ENCODE results near the gene TBC1D1.

Gene TBC1D1

DNA sequence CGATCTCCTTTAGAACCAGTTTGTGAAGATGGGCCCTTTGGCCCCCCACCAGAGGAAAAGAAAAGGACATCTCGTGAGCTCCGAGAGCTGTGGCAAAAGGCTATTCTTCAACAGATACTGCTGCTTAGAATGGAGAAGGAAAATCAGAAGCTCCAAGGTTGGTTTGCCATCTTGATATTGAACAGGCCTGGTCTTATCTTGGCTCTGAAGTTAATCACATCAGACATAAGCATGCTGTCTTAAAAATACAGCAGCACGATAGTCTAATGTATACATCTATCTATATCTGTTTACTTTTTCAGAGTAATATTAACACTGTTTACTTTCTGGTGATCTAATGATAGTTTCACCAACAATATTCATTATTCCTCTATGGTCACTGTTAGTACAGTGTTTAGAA is 199.1 kb downstream of the TBC1D1 start:
- H3K4me3 ChIP-seq (ENCODE audit: insufficient read length, low read depth), result no peak overlapping the region
- DNase-seq (ENCODE audit: low read depth, low spot score), result no peak
- peaks cover 17% of the 10 kb centered on the region for H3K36me3 ChIP-seq (ENCODE audit: insufficient read depth, insufficient read length, low read length)
- no peak overlapping the region for H3K9ac ChIP-seq (ENCODE audit: insufficient read length, low read depth)
- TF ChIP-seq ZNF274 (IDR thresholded peaks at IDR 0.05; ENCODE audit: low read depth, low read length) (no peak), YY1 (IDR thresholded peaks at IDR 0.05; ENCODE audit: insufficient read depth, insufficient read length) (no peak), SUZ12 (IDR thresholded peaks at IDR 0.05; ENCODE audit: extremely low read depth, insufficient read depth, insufficient read length) (no peak)
- H3K9me3 ChIP-seq (ENCODE audit: insufficient read depth, low read length), result no peaks in the 10 kb centered on the region
- H3K27me3 ChIP-seq (ENCODE audit: insufficient read depth, insufficient read length), result no peaks in the 10 kb centered on the region
- peaks cover 5% of the 10 kb centered on the region for H3K4me1 ChIP-seq (ENCODE audit: insufficient read depth, insufficient read length)

DNA sequence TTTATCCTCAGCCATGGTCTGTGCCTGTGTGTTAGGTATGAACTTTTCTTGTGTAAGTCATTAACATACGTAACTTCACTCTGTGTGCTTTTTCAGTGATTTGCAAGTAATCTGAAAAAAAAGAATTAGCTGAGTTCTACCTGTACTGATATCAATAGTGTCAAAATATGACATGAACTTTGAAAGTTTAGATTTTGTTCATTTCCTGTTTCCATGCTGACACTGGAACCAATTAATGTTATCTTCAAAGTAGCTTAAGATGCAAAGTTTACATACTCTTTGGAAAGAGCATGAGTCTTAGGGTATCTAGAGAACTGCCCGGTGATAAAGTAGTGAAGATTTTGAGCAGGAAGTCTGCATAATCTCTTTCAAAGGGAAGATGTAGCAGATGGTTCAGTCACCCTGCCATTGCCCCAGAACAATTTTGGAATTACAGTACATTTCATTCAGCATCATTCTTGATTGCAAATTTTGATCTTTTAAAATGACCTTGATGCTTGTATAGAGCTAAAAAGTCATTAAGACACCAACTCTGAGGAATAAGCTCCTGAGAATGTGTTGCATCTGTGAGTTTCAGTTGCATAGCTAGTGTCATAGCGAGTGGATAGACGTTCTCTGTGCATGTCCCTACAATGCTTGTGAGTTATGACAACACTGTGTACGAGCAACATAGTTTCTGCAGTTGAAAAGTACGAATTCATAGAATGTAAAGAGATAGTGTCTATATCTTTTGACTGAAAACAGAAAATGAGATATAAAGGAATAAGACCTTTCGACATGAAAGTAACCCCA is 199.8 kb downstream of the TBC1D1 start:
- no peak overlapping the region for H3K9ac ChIP-seq (ENCODE audit: insufficient read length, low read depth)

DNA sequence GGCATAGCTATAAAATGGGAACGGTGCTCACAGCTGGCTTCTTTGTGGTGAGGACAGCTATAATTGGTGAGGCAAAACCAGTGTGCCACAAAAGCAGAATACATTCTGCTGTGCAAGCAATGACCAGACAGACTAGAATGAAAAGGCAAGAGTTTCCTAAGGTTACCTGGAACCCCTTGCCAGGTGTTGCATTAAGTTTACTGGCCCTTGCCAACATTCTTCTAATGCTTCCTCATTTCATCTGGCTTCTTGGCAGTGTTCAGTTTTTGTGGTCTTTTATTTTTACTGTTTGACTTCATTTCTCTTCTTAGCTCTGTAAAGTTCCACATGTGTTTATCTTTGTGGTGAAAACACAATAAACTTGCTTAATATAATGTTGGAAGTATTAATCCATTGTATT is 200.8 kb downstream of the TBC1D1 start:
- H3K27me3 ChIP-seq (ENCODE audit: insufficient read depth, insufficient read length), result no peaks in the 10 kb centered on the region
- no peak for TF ChIP-seq SUZ12 (IDR thresholded peaks at IDR 0.05; ENCODE audit: extremely low read depth, insufficient read depth, insufficient read length)
- TF ChIP-seq ZNF274 (IDR thresholded peaks at IDR 0.05; ENCODE audit: low read depth, low read length), result no peak
- no peak for TF ChIP-seq YY1 (IDR thresholded peaks at IDR 0.05; ENCODE audit: insufficient read depth, insufficient read length)
- no peaks in the 10 kb centered on the region for H3K4me1 ChIP-seq (ENCODE audit: insufficient read depth, insufficient read length)
- no peak overlapping the region for H3K4me3 ChIP-seq (ENCODE audit: insufficient read length, low read depth)
- no peak for DNase-seq (ENCODE audit: low read depth, low spot score)
- no peak overlapping the region for H3K9ac ChIP-seq (ENCODE audit: insufficient read length, low read depth)
- H3K9me3 ChIP-seq (ENCODE audit: insufficient read depth, low read length), result no peaks in the 10 kb centered on the region
- peaks cover 19% of the 10 kb centered on the region for H3K36me3 ChIP-seq (ENCODE audit: insufficient read depth, insufficient read length, low read length)

More for the DNA sequence above, 199.8 kb downstream of the TBC1D1 start:
- peaks cover 17% of the 10 kb centered on the region for H3K36me3 ChIP-seq (ENCODE audit: insufficient read depth, insufficient read length, low read length)
- H3K9me3 ChIP-seq (ENCODE audit: insufficient read depth, low read length), result no peaks in the 10 kb centered on the region
- H3K4me3 ChIP-seq (ENCODE audit: insufficient read length, low read depth), result no peak overlapping the region
- no peak for TF ChIP-seq YY1 (IDR thresholded peaks at IDR 0.05; ENCODE audit: insufficient read depth, insufficient read length)
- no peak for TF ChIP-seq ZNF274 (IDR thresholded peaks at IDR 0.05; ENCODE audit: low read depth, low read length)
- no peak for TF ChIP-seq SUZ12 (IDR thresholded peaks at IDR 0.05; ENCODE audit: extremely low read depth, insufficient read depth, insufficient read length)
- no peaks in the 10 kb centered on the region for H3K27me3 ChIP-seq (ENCODE audit: insufficient read depth, insufficient read length)
- H3K4me1 ChIP-seq (ENCODE audit: insufficient read depth, insufficient read length), result peaks cover 1% of the 10 kb centered on the region
- no peak for DNase-seq (ENCODE audit: low read depth, low spot score)

DNA sequence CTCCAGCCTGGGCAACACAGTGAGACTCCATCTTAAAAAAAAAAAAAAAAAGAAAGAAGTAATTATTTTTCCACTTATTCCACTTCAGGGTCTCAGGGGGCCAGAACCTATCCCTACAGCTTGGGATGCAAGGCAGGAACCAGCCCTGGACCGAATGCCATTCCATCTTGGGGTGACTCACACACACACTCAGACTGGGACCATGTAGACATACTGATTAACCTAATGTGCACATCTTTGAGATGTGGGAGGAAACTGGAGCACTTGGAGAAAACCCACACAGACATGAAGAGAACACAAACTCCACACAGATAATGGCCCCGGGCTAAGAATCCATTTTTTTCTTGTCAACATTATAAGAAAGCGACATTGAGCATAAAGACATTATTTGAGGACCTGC is 201.8 kb downstream of the TBC1D1 start:
- H3K9ac ChIP-seq (ENCODE audit: insufficient read length, low read depth), result no peak overlapping the region
- no peak overlapping the region for H3K4me3 ChIP-seq (ENCODE audit: insufficient read length, low read depth)
- no peaks in the 10 kb centered on the region for H3K27me3 ChIP-seq (ENCODE audit: insufficient read depth, insufficient read length)
- no peak for TF ChIP-seq YY1 (IDR thresholded peaks at IDR 0.05; ENCODE audit: insufficient read depth, insufficient read length)
- no peak for TF ChIP-seq SUZ12 (IDR thresholded peaks at IDR 0.05; ENCODE audit: extremely low read depth, insufficient read depth, insufficient read length)
- no peak for TF ChIP-seq ZNF274 (IDR thresholded peaks at IDR 0.05; ENCODE audit: low read depth, low read length)
- H3K36me3 ChIP-seq (ENCODE audit: insufficient read depth, insufficient read length, low read length), result peaks cover 19% of the 10 kb centered on the region
- no peak for DNase-seq (ENCODE audit: low read depth, low spot score)
- H3K4me1 ChIP-seq (ENCODE audit: insufficient read depth, insufficient read length), result no peaks in the 10 kb centered on the region
- no peaks in the 10 kb centered on the region for H3K9me3 ChIP-seq (ENCODE audit: insufficient read depth, low read length)

DNA sequence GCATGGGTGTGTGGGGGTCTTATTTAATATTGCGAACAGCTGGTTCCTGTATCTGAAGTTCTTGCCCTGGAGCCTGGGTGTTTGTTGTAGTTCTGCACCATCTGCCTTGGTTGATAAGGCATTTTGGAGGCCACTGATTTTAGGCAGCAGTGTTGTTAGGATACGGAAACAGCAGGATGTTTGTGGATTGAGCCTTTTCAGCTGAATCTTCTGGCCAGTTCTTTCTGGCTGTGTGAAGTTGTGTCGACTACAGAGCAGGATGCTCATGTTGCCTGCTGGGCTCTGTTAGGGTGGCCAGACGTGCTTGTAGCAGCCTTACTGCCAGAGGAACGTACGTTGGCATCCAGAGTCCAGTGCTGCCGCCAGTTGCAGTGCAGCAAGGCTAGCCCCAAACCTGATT is 203.5 kb downstream of the TBC1D1 start:
- Histone ChIP-seq H3K36me3 (ENCODE audit: insufficient read depth, insufficient read length, low read length) (peaks cover 24% of the 10 kb centered on the region), H3K27me3 (ENCODE audit: insufficient read depth, insufficient read length) (no peaks in the 10 kb centered on the region), H3K4me3 (ENCODE audit: insufficient read length, low read depth) (no peak overlapping the region), H3K4me1 (ENCODE audit: insufficient read depth, insufficient read length) (no peaks in the 10 kb centered on the region), H3K9ac (ENCODE audit: insufficient read length, low read depth) (no peak overlapping the region), H3K9me3 (ENCODE audit: insufficient read depth, low read length) (no peaks in the 10 kb centered on the region)
- no peak for DNase-seq (ENCODE audit: low read depth, low spot score)
- TF ChIP-seq ZNF274 (IDR thresholded peaks at IDR 0.05; ENCODE audit: low read depth, low read length), result no peak
- no peak for TF ChIP-seq SUZ12 (IDR thresholded peaks at IDR 0.05; ENCODE audit: extremely low read depth, insufficient read depth, insufficient read length)
- no peak for TF ChIP-seq YY1 (IDR thresholded peaks at IDR 0.05; ENCODE audit: insufficient read depth, insufficient read length)

DNA sequence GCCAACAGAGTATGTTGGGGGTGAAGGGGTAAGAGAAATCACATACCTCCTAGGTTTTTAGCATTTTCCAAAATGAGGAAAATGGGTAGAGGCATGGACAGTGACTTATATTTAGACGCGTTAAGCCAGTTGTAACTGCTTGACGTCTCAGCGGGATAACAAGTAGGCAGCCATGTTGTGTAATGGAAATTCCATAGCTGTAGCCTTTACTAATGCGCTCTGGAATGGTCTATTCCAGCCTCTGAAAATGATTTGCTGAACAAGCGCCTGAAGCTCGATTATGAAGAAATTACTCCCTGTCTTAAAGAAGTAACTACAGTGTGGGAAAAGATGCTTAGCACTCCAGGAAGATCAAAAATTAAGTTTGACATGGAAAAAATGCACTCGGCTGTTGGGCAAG is 204.8 kb downstream of the TBC1D1 start:
- H3K9ac ChIP-seq (ENCODE audit: insufficient read length, low read depth), result no peak overlapping the region
- H3K4me1 ChIP-seq (ENCODE audit: insufficient read depth, insufficient read length), result no peaks in the 10 kb centered on the region
- H3K9me3 ChIP-seq (ENCODE audit: insufficient read depth, low read length), result no peaks in the 10 kb centered on the region
- H3K36me3 ChIP-seq (ENCODE audit: insufficient read depth, insufficient read length, low read length), result peaks cover 16% of the 10 kb centered on the region
- TF ChIP-seq SUZ12 (IDR thresholded peaks at IDR 0.05; ENCODE audit: extremely low read depth, insufficient read depth, insufficient read length) (no peak), YY1 (IDR thresholded peaks at IDR 0.05; ENCODE audit: insufficient read depth, insufficient read length) (no peak), ZNF274 (IDR thresholded peaks at IDR 0.05; ENCODE audit: low read depth, low read length) (no peak)
- no peaks in the 10 kb centered on the region for H3K27me3 ChIP-seq (ENCODE audit: insufficient read depth, insufficient read length)
- no peak for DNase-seq (ENCODE audit: low read depth, low spot score)
- no peak overlapping the region for H3K4me3 ChIP-seq (ENCODE audit: insufficient read length, low read depth)

DNA sequence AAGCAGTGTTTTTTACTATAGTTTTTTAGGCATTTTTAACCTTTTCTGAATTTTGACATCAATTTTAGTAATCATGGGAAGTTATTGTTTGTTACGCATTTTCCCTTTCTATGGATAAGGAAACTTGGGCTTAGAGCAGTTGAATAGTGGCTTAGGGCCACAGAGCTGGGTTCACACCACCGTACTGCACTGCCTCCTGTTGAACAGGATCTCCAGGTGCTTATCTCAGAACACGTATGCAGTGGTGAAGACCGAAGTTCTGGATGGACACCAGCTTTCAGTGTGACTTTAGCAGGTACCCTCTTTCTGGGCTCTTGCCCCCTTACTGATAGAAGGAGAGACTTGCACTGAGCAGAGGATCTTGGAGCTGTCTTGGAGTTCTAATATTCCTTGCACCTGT is 206.9 kb downstream of the TBC1D1 start:
- TF ChIP-seq SUZ12 (IDR thresholded peaks at IDR 0.05; ENCODE audit: extremely low read depth, insufficient read depth, insufficient read length), result no peak
- TF ChIP-seq YY1 (IDR thresholded peaks at IDR 0.05; ENCODE audit: insufficient read depth, insufficient read length), result no peak
- no peak for TF ChIP-seq ZNF274 (IDR thresholded peaks at IDR 0.05; ENCODE audit: low read depth, low read length)

More for the DNA sequence above, 206.9 kb downstream of the TBC1D1 start:
- DNase-seq (ENCODE audit: low read depth, low spot score), result no peak
- H3K4me3 ChIP-seq (ENCODE audit: insufficient read length, low read depth), result no peak overlapping the region
- no peaks in the 10 kb centered on the region for H3K27me3 ChIP-seq (ENCODE audit: insufficient read depth, insufficient read length)
- H3K4me1 ChIP-seq (ENCODE audit: insufficient read depth, insufficient read length), result no peaks in the 10 kb centered on the region
- no peaks in the 10 kb centered on the region for H3K9me3 ChIP-seq (ENCODE audit: insufficient read depth, low read length)
- H3K9ac ChIP-seq (ENCODE audit: insufficient read length, low read depth), result no peak overlapping the region
- H3K36me3 ChIP-seq (ENCODE audit: insufficient read depth, insufficient read length, low read length), result peaks cover 17% of the 10 kb centered on the region
